Endothelial cell (in vitro differentiated cells): ENCODE measurements around the gene CPTP. TPM values are rescaled to one million over a fixed set of nuclear protein-coding genes. Genes with fewer than 3 reads are reported as not detected.

Experiments used
- DNase-seq: peaks from one replicate; pipeline ENCODE4 v3.0.0; 2021; ENCODE audit warnings: low spot score
- H3K27ac Mint-ChIP-seq: one replicate; pipeline ENCODE4 v1.8.0; 2021; ENCODE audit warnings: mixed read lengths, inconsistent platforms; ENCODE audit not compliant: unreplicated experiment
- H3K27me3 Mint-ChIP-seq: one replicate; pipeline ENCODE4 v1.8.0; 2021; ENCODE audit warnings: mild to moderate bottlenecking, moderate library complexity, mixed read lengths, inconsistent platforms; ENCODE audit not compliant: unreplicated experiment
- H3K36me3 Mint-ChIP-seq: one replicate; pipeline ENCODE4 v1.8.0; 2021; ENCODE audit warnings: mild to moderate bottlenecking, low read depth, mixed read lengths, inconsistent platforms; ENCODE audit not compliant: unreplicated experiment
- H3K4me1 Mint-ChIP-seq: one replicate; pipeline ENCODE4 v1.8.0; 2021; ENCODE audit warnings: mild to moderate bottlenecking, mixed read lengths, inconsistent platforms; ENCODE audit not compliant: unreplicated experiment
- H3K4me3 Mint-ChIP-seq: one replicate; pipeline ENCODE4 v1.8.0; 2021; ENCODE audit warnings: mild to moderate bottlenecking, mixed read lengths, inconsistent platforms; ENCODE audit not compliant: unreplicated experiment
- H3K9me3 Mint-ChIP-seq: one replicate; pipeline ENCODE4 v1.8.0; 2021; ENCODE audit warnings: mixed read lengths, inconsistent platforms; ENCODE audit not compliant: unreplicated experiment
- CTCF ChIP-seq: fragments of 200-600 bp; sonication (generic); IDR thresholded peaks from one replicate; pipeline ENCODE4 v1.5.0; 2021; ENCODE audit warnings: antibody characterized with exemption; ENCODE audit not compliant: unreplicated experiment
- microRNA-seq: library from miRNA; unstranded; fragments of <30 nt; microRNA quantifications from one replicate; pipeline ENCODE4, GENCODE V29; 2020; ENCODE audit not compliant: unreplicated experiment
- total RNA-seq: library from RNA; stranded (reverse); fragmentation: NEBNext Ultra II Directional; extraction: Animal tissue kit (Norgen Biotek cat#: 25700); gene quantifications from one replicate; pipeline ENCODE4 v1.2.1, GENCODE V29; 2021; ENCODE audit not compliant: unreplicated experiment

CPTP gene
- total RNA-seq, 1 donor from 2014 or later: 26.0 TPM

GRCh38 chr1:1377540-1378205, 53.1 kb downstream of the CPTP start:
- Mint-ChIP-seq H3K9me3 (no peaks in the 10 kb centered on the region), H3K4me1 (peaks cover 4% of the 10 kb centered on the region), H3K36me3 (peaks cover 10% of the 10 kb centered on the region), H3K27me3 (peaks cover 4% of the 10 kb centered on the region), H3K27ac (peak overlapping the region; percentile 48), H3K4me3 (no peak overlapping the region)
- DNase-seq: no peak
- no peak for TF ChIP-seq CTCF

Small RNA genes within 50 kb of the gene (microRNA-seq; reads per million reads assigned to microRNA genes)
- gene MIR6726: 3.1 reads per million, percentile 39 among the genes with 10 or more reads in this experiment
- 1.4 reads per million, percentile 21 among the genes with 10 or more reads in this experiment for gene MIR6727
- gene MIR6808: 0.42 reads per million

Other genes starting within 250 kb of the CPTP start
- gene C1orf159, start 208.7 kb upstream of the CPTP start, total RNA-seq: 16.6 TPM
- gene TTLL10, start 150.9 kb upstream of the CPTP start, total RNA-seq: not detected
- not detected for gene TNFRSF18, start 118.2 kb upstream of the CPTP start, total RNA-seq
- 0.80 TPM for gene TNFRSF4, start 110.6 kb upstream of the CPTP start, total RNA-seq
- gene SDF4, start 92.8 kb upstream of the CPTP start, total RNA-seq: 130 TPM
- gene B3GALT6, start 92.6 kb upstream of the CPTP start, total RNA-seq: 43.2 TPM
- 0.69 TPM for gene C1QTNF12, start 78.1 kb upstream of the CPTP start, total RNA-seq
- gene UBE2J2, start 50.9 kb upstream of the CPTP start, total RNA-seq: 71.9 TPM
- gene SCNN1D, start 44.4 kb upstream of the CPTP start, total RNA-seq: 3.9 TPM
- gene ACAP3, start 16.9 kb upstream of the CPTP start, total RNA-seq: 54.0 TPM
- 14.0 TPM for gene PUSL1, start 16.2 kb upstream of the CPTP start, total RNA-seq
- 104 TPM for gene INTS11, start 142 bp upstream of the CPTP start, total RNA-seq
- 1.2 TPM for gene TAS1R3, start 6.5 kb downstream of the CPTP start, total RNA-seq
- 26.7 TPM for gene DVL1, start 24.6 kb downstream of the CPTP start, total RNA-seq
- 0.64 TPM for gene MXRA8, start 33.8 kb downstream of the CPTP start, total RNA-seq
- gene AURKAIP1, start 50.4 kb downstream of the CPTP start, total RNA-seq: 128 TPM
- gene CCNL2, start 74.5 kb downstream of the CPTP start, total RNA-seq: 266 TPM
- gene MRPL20, start 82.5 kb downstream of the CPTP start, total RNA-seq: 95.0 TPM
- 0.31 TPM for gene ANKRD65, start 96.5 kb downstream of the CPTP start, total RNA-seq
- gene VWA1, start 110.9 kb downstream of the CPTP start, total RNA-seq: 34.2 TPM
- 2.9 TPM for gene ATAD3C, start 124.9 kb downstream of the CPTP start, total RNA-seq
- 27.2 TPM for gene ATAD3B, start 147.0 kb downstream of the CPTP start, total RNA-seq
- 30.4 TPM for gene ATAD3A, start 187.4 kb downstream of the CPTP start, total RNA-seq
- 6.6 TPM for gene TMEM240, start 215.8 kb downstream of the CPTP start, total RNA-seq